ENCODE measurements around the gene LRRC25. TPM values are rescaled to one million over a fixed set of nuclear protein-coding genes. Genes with fewer than 3 reads are reported as not detected.

The LRRC25 gene
- total and polyA plus RNA-seq, 2 of the 4 experiments (the other 2 are of a cell fraction) = 0.03 TPM; not detected in 1

GRCh38 chr19:18419699-18420460, 22.5 kb upstream of the LRRC25 start:
- dilution Hi-C loops (cut with HindIII; ENCODE audit: low sequenced_read_pairs, unreplicated experiment) (no loop called here), in situ Hi-C loops (cut with MboI; ENCODE audit: low sequenced_read_pairs) (loop anchor here (10.0 kb wide), 2 partner anchors 225 to 305 kb away; partner anchors contain the start of gene MPV17L2), intact Hi-C loops (cut with micrococcal nuclease) (loop anchor here (5.0 to 10.0 kb wide), 2 partner anchors 143 to 215 kb away; partner anchors contain the start of gene RAB3A)
- Histone ChIP-seq H4K5ac (ENCODE audit: low read depth, low read length) (no peak overlapping the region), H2BK15ac (ENCODE audit: low read depth, low read length) (no peak overlapping the region), H3K4me2 (ENCODE audit: low read depth, low read length) (peak overlapping the region; percentile 71), H2BK120ac (ENCODE audit: low read depth, low read length) (peak overlapping the region; percentile 3; the same call in 1 of the 2 replicates), H2BK20ac (ENCODE audit: low read depth, low read length) (no peak overlapping the region), H3K9me1 (ENCODE audit: insufficient read depth, low read length) (peaks cover 16% of the 10 kb centered on the region; the same call in 1 of the 2 replicates), H3K27ac (ENCODE audit: insufficient read depth, low read length) (peak overlapping the region; percentile 10; the same call in 1 of the 2 replicates), H3K4me1 (ENCODE audit: control insufficient read depth, insufficient read depth, low read length) (peaks cover 33% of the 10 kb centered on the region), H3K9me3 (ENCODE audit: control insufficient read depth, insufficient read depth, low read length) (no peaks in the 10 kb centered on the region), H3K18ac (ENCODE audit: low read depth, low read length) (no peak overlapping the region), H2AK9ac (replicated peaks; ENCODE audit: low read depth, low read length, poor library complexity) (peak overlapping the region; percentile 95), H2BK5ac (ENCODE audit: low read depth, low read length, poor library complexity, severe bottlenecking) (no peak overlapping the region), H3K14ac (replicated peaks; ENCODE audit: low read depth, low read length) (peak overlapping the region; percentile 64), H4K8ac (ENCODE audit: low read depth in 2 of 2, low read length in 2 of 2) (no peak overlapping the region; a peak in 1 of 4 replicates), H4K20me1 (ENCODE audit: insufficient read depth, low read length) (peaks cover 44% of the 10 kb centered on the region), H3K36me3 (ENCODE audit: control insufficient read depth, insufficient read depth, low read length) (no peaks in the 10 kb centered on the region), H4K91ac (ENCODE audit: insufficient read depth, low read depth, low read length) (no peak overlapping the region; the same call in 1 of the 2 replicates), H3K4ac (ENCODE audit: low read depth, low read length) (peak overlapping the region; percentile 47), H3K4me3 (ENCODE audit: insufficient read depth, low read depth, low read length) (peak overlapping the region; percentile 68), H3K56ac (ENCODE audit: extremely low read depth, insufficient read depth, low read length) (peak overlapping the region; percentile 17; the same call in 1 of the 2 replicates), H3K9ac (ENCODE audit: low read depth, low read length) (peak overlapping the region; percentile 74), H2AK5ac (ENCODE audit: low read depth, low read length) (peak overlapping the region; percentile 16), H3K79me1 (ENCODE audit: low read depth in 1 of 2, low read length in 2 of 2) (peaks cover 0 to 58% of the 10 kb centered on the region in 2 experiments), H3K27me3 (ENCODE audit: control insufficient read depth, insufficient read depth, low read length) (no peaks in the 10 kb centered on the region), H2AFZ (replicated peaks; ENCODE audit: low read length, poor library complexity) (peak overlapping the region; percentile 97), H3K23ac (ENCODE audit: low read depth, low read length) (peak overlapping the region; percentile 86)
- DNase-seq (no peak), ATAC-seq (ENCODE audit: low read depth) (no peak)
- TF ChIP-seq USF2 (IDR thresholded peaks at IDR 0.05; ENCODE audit: low read depth, low read length) (peak; percentile 56), POLR2A (IDR thresholded peaks at IDR 0.05; ENCODE audit: low read depth, low read length) (peak; percentile 20; the same call in 1 of the 2 replicates), CEBPB (IDR thresholded peaks at IDR 0.05; ENCODE audit: low read depth, low read length) (no peak)
- CTCF ChIA-PET = interaction anchor here (0.9 kb wide), 1 partner anchor 34 kb away, joined by 4 read pairs; the partner anchor contains the start of gene GDF15
- POLR2A ChIA-PET (ENCODE audit: unreplicated experiment) = no interaction called here
- no TSS peak for BruUV-seq (replicated peaks)
- 0% methylated on average over 71 of the region's 97 CpGs; no CpG with 5 or more reads in 1 of the 2 experiments for WGBS, 2 experiments (ENCODE audit: extremely low coverage in 2 of 2, insufficient read length in 1 of 2)
